GM21717 (cell line): ENCODE measurements around the gene ATP10A.

Source experiments
- ATAC-seq: cut with Tn5 transposase; IDR thresholded peaks from one replicate; pipeline ENCODE4 v1.9.1; 2021; ENCODE audit warnings: mild to moderate bottlenecking, moderate library complexity; ENCODE audit not compliant: unreplicated experiment

ATP10A gene

DNA sequence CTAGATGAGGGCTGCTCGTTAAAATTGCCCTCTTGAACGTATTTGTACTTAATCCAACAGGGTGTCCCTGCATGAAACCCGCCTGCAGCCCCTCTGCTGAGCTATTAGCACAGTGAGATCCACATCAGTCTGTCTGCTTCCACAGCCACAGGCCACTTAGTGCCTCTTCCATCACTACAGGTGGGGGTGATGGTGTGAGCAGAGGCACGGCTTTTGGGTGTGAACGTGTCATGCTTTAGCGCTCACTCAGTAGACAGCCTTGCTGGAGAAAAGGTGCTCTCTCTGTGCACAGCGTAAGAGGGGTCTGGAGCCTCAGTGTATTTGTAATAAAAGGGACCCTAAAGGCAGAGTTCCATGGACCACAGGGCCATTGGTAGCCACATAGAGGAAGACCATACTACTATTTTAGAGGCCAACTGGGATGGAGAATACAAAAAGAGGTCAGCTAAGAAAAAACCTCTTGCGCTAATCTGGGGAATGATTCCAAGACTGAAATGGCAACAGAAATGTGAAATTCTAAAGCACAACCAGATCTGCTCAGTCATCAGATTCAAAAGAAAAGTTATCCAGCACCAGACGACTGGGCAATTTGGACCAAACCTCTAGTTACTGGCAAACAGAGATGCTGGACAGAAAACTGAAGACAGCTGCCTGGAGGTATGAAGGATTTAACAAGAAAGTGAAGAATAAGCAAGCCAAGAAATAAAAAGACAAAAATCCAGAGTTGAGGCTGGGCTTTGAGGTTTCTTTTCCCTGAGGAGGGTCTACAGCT is 120.2 kb downstream of the ATP10A start:
- no peak for ATAC-seq

DNA sequence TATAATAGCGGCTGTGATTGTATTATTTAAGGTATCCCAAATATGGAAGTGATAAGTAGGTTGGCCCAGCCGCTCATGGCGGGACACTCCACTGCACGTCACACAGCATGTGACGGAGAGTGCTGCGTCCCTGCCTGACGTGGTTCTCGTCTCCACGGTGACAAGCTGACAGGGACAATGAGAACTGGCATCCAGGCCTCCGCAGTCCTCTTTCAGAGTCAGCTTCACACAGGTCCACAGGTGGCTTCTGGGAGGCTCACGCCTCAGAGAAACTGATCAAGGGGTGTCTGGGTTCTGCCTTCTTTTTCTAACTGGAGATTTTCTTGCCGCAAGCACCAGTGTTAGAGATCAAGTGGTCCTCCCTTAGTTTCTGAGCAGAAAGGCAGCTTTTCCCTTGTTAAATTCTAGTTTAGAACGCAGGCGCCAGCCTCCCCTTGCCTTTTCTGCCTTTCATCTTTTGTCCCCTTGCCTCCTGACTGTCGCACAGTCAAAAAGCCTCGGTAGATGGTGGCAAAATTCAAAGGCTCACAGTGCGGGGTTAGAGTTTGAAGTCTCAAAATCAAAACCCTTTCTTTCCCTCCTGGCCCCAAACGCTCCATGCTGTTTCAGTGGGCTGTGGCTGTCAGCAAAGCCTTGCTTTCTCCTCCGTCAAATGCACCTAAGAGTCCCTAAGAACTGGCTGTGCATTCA is 120.9 kb downstream of the ATP10A start:
- no peak for ATAC-seq

DNA sequence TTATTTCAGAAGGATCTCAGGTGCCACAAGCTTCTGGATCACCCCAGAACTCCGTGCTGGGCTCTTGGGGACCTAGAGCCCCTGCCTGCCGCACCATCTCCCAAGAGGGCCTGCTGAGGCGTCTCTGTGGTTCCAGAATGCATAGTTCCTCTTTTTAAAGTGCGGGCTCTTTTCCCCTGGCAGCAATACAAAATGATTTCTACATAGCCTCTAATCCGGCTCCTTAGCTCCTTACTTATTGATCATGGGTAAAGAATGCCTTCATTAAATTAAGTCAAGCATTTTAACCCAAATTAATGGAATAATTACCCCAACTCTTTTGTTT is 121.9 kb downstream of the ATP10A start:
- no peak for ATAC-seq

DNA sequence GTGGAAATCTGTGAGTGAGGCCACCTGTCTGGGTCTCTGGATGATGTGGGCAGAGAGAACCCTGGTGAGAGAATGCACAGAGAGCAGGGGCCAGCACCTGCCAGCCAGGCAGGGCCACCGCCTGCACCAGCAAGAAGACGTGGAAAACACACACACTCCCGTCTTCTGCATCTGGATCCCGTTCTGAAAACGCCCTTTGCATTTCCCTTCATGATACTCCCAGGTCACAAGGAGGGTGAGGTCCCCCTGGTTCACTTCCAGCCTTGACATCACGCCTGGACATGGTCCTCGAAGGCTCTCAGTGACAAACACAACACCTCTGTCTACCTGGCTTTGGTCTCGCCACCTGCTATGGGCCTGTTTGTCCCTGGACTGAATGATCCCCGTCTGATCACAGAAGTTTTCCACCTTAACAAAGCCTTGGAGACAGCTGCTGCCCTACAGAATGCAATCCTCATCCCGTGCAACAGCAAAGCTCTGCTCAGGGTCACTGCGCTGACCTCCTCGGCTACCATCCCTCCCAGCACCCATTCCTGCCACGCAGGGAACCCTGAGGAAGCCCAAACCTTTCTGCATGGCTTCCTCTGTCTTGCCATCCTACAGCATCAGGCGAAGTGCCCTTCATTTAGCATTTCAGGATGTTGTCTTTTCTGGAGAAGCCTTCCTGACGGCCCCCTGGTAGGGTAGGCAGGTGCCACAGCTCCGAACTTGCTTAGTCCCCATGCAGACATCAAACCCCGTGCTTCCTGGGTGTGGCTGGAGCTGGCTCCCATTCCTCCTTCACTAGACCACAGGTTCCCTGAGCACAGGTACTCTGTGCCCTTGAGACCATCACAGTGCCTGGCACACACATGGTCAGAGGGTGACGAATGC is 122.5 kb downstream of the ATP10A start:
- no peak for ATAC-seq

DNA sequence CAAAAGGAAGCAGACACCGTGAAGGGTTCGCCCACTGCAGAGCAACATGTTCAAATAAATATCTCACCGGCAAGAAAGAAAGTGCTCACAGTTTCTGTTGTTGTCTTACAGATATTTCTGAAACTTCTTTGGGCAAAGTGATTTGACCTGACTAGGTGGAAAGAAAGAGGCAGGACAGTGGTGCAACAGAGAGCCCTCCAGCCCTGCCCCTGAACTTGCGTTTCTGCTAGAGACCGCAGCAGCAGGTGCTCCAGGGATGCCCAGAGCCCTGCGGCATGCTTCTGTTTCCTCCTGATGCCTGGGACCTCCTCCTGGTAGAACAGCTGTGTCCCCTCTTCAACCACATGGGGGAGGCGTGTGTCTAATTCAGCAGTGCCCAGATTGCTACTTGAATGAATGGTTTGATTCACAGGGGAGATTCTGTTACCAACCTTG is 123.4 kb downstream of the ATP10A start:
- no peak for ATAC-seq

DNA sequence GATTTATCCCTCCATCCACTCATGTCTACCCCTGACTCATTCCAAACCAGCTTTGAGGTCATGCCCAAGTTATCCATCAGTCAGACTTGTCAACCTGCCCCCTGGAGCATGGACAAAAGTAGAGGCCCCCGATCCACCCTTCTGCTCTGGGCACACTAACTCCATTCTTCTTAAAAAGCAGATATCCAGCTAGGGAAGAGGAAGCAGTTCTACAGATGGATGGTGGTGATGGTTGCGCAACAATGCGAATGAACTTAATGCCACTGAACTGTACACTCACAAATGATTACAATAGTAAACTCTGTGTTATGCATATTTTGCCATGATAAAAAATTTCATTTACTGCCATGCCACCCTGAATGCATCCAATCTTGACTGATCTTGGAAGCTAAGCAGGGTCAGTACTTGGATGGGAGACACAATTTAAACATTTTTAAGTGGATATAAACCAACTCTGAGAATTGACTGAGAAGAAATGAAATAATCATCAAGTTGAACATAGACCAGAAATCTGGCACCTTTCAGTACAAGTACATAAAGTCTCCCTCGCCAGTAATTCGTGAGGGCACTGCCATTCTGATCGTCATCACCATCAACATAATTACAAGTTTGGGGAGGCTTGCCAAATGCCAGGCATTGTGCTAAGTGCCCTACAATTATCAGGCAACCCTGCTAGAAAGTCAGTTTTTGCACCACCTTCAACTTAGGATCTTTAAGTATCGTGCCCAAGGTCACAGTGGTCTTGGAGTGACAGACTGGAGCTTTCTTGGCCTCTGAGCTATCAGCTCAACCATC is 124.8 kb downstream of the ATP10A start:
- no peak for ATAC-seq

DNA sequence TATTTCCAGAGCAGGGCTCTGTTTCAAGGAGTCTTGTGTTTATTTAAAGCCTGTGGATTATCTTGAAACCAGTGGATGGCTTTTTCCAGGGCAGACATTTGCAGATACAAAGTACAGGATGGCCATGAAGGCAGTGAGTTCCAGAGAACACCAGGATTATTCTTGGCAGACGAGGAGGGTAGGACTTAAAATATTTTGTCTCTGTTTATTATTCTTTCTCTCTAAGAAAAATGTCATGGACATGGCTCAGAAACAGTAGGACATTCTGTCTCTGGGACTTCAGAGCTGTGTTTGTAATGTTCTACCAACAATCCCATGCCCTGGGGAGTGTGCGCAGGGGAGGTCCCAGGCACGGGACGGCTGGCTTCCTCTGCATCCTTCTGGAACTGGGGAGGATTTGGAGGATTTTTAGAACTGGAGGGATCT is 125.9 kb downstream of the ATP10A start:
- no peak for ATAC-seq

DNA sequence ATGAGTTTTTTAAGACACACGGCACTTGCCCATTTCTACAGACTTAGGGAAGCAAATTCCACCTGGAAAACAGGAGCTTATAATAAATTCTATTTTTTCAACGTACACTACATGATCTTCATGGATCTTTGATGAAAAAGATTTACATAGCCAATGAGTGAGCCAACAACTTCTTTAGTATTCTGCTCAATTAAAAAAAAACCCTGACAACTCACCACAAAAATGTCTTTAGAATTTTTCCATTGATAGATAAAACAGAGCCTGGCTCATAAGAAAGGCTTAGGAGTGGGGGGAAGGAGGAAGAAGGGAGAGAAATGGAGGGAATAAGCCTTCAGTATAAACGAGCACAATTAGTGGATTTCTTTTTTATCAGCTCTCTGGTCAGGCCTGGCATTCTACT is 126.7 kb downstream of the ATP10A start:
- ATAC-seq: no peak

DNA sequence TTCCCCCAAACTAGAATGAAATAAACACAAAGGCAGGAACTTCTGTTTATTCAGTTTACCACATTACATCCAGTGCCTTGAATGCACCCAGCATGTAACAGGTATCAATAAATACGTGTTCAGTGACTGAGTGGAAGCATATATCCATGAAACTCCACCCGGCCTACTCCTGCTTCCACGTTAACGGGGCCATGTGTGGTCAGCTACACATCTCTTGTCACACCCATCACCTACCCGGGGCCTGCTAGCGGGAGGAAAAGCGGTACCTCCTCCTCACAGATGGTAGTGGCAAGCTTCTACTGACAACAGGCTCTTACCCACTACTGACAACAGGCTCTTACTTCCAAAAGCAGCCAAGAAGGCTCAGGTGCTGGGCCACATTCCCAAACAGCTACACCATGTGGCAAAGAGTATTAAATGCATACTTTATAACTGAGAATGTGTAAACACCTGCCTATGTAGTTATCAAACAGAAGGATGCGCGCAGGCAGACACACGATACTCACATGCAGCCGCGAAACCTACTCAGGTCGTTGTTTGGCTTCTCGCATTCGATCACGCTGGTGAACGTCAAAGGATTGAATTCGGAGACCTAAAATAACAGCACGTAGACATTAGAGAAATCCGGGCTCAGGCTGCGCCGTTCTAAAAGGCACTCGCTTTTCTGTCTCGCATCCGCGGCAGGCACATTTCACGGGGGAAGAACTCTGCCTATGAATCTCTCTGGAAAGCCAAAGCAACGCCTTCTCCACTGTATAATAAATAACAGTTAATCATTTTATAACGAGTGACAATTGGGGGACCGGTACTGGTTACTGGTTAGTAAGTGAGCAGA is 127.4 kb downstream of the ATP10A start:
- ATAC-seq: no peak

DNA sequence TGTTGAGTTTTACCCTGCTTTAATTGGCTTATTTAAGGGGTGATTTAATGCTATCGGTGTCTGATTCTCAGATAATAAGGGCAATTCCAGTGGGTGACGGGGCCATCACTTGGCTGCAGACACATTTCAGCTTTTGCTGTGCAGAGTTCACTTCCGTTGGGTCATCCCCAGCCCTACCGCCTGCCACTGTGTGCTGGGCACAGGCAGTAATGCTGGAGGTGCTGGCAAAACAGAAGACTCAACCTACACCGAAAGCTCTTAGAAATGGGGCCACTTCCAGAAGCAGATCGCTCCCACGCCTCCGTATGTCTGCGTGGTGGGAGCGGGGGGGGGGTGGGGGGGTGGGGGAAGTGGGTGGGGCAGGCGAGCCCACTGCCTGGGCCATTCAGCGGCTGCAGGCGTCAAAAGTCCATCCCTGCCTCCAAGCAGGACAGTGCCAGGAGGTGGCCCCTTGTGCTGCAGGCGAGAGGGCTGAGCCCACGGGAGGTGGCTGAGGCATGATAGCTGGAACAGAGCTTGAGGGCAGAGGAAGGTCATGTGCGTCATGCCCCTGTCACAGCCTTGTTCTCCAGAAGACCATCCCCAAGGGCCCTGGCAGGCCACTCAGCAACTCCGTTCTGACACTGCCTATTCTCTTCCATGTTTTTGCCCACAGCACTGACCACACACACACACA is 128.3 kb downstream of the ATP10A start:
- no peak for ATAC-seq

DNA sequence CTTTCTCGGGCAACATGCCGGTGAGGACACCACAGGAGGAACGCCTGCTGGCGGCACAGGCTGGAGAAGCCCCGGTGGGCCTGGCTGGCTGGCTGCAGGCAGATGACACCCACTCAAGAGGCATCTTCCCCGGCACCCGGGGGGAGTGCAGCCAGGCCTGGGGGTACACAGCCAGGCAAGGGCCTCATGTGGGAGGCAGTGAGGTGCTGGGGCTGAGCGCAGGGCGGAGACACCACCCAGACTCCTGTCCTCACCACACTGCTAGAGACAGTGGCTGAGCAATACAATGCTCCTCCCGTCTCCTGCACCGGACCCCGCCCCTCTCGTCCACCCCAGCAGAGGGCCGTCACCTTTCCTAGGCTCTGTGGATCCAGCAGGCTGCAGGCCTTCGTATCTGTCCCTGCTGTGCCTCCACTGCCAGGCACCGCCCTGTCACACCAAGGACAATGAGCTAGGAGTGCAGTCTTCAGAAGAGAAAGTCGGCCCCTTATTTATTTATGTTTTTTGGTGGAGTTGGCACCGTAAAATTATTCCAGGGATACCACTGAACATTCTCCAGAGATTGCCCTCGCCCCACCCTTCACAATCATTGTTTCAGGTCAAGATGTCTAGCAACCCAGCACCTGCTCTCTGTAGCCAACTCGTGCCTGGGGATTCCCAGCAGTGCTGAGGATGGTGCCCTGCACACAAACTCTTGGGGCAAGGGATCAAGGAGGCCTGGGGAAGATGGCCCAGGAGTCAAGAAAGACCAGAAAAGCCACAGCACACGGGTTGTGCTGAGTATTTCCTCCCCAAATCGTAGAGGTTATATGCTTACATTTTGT is 129.1 kb downstream of the ATP10A start:
- ATAC-seq: no peak

DNA sequence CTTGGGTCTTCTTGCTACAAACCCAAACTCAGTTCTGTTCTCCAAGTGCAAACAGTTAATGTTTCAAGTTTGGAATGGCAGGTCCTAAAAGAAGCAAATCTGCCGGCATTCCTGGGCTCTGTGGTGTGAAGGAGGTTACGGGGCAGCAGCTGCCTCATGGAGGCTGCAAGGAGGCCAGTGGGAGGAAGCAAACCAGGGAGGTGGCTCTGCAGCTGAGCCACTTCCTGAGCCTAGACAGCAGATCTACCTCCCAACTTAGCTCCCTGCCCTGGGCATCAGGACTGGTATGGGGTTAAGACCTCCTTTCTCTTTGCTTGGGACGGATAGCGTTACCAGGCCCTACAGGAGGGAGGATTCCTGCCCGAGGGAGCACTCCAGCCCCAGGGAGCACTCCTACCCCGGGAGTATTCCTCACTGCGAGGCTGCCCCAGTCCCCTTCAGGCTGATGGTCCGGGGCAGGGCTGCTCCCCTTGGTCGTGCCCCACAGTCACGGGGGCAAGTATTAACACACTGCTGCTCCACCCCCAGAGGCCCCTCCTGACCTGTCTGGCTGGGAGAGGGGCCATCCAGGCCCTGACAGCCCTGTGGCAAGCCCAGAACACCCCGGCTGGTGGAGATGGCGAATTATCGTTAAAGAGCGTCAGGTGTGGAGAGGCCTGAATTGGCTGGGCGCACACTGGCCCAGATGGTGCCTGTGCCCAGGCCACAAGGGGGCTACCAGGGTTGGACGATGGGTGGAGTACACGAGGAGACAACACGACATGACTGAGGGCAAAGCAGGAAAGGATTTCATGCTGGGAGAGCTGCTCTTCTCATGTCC is 129.9 kb downstream of the ATP10A start:
- ATAC-seq: no peak

DNA sequence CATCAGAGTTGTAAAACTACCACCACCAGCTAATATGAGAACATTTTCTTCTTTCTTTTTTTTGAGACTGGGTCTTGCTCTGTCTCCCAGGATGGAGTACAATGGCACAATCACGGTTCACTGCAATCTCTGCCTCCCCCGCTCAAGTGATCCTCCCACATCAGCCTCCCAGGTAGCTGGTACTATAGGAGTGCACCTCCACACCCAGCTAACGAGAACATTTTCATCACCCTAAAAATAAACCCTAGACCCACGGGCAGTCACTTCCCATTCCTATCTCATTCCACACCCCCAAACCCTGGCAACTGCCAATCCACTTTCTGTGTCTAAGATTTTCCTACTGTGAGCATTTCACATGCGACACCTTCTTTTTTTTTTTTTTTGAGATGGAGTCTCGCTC is 130.9 kb downstream of the ATP10A start:
- ATAC-seq: no peak

DNA sequence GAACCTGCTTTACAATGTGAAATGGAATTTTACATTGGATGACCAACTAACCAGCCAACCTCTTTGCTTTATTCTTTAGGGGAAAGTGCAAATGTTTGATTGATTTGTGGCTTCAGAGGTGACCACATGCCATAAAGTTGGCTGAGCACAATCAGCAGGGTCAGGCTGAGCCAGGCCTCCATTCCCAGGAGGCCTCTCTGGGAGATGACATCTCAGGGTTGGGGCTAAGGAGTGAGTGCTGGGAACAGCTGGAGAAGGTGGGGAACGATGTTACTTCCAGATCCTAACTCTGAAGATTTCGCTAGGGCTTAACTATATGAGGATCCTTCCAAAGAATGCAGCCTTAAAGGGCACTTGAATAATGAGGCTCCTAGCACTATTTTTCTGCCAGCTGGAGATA is 131.7 kb downstream of the ATP10A start:
- ATAC-seq: no peak

DNA sequence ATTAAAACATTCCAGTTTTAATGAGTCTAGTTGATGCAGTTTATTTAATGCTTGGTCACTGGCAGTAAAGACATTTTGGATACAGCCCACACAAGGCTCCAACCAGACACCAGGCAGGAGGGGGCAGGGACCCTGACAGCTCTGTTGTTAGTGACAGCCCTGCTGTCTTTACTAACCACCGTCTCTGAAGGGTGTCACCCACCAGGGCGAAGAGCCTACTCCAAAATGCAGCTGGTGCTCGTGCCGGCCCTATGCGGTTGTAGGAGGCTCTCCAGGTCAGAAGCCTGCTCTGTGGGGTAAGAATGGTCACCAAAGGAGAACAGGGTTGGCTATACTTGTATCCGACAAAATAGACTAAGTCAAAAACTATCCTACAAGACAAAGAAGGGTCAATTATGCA is 132.2 kb downstream of the ATP10A start:
- ATAC-seq: no peak

DNA sequence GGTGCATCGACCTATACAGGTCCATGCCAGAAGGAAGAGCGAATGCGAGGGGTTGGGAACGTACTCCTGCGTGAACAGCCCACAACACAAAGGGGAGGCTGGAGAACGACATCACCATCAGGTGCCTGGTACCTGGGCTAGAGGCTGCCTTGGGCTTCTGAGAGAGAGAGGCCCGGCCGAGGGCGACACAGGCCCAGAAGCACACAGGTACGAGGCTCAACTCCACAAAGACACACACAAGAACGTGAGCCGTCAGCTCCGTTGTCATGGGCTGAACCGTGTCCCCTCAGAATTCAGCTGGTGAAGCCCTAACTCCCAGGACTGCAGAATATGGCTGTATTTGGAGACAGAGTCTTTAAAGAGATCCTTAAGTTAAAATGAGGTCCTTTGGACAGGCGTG is 134.3 kb downstream of the ATP10A start:
- ATAC-seq: no peak

DNA sequence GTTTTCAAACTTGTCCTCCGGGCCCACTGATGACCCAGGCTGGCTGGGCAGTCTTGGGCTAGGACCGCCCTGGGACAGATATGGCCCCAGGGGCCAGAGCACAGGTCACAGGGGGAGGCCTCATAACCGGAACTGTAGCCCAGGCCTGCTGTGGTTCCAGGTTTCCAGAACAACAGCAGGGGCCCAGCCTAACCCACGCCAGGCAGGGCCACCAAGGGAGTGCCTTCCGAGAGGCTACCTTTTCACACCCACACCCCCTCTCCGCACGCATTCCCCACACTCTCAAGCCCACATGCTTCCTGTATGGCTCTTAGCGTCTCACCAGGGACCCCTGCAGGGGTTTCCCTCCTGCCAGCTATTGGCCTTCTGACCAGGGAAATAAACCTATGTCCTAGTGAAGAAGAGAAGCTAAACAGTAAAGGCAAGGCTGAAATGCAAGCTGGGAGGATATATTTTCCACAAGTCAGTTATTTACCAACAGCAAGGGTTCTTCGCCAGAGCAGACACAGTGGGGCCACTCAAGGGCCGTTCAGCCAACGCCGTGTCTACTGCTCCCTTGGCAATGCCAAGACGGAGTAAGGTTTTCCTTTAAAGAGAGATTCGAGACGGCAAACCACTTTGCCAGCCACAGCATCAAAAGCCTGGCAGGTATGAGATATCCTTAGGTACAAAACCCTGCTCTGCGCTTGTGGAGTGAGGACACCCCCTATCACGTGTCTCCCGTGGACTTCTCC is 135.1 kb downstream of the ATP10A start:
- no peak for ATAC-seq
